Measurements from ENCODE around the gene TMEM167A. TPM values are rescaled to one million over a fixed set of nuclear protein-coding genes. Genes with fewer than 3 reads are reported as not detected.

TMEM167A gene
- total and polyA plus RNA-seq, 2 experiments from 2014 or later, result 179 to 267 TPM

GRCh38 chr5:83003791-83004190 is 73.4 kb downstream of the TMEM167A start:
- 0 out of 2 replicates have a peak overlapping the region, but pooled peaks have one; percentile 26 for H3K27ac Mint-ChIP-seq
- no peak overlapping the region for H3K4me3 Mint-ChIP-seq
- Histone ChIP-seq H3K4me3 (no peak overlapping the region), H4K20me1 (replicated peaks; ENCODE audit: insufficient read depth) (no peaks in the 10 kb centered on the region), H3K36me3 (ENCODE audit: insufficient read depth) (no peaks in the 10 kb centered on the region), H3F3A (replicated peaks; ENCODE audit: low read depth) (no peaks in the 10 kb centered on the region), H3K4me1 (ENCODE audit: insufficient read depth) (peaks cover 57% of the 10 kb centered on the region), H2AFZ (peak overlapping the region; percentile 79; the same call in 1 of the 2 replicates), H3K27me3 (ENCODE audit: insufficient read depth) (no peaks in the 10 kb centered on the region), H3K27ac (ENCODE audit: low read depth) (0 out of 2 replicates have a peak overlapping the region, but pooled peaks have one; percentile 6), H3K9me2 (ENCODE audit: insufficient read depth) (no peaks in the 10 kb centered on the region), H3K4me2 (peak overlapping the region; percentile 13; the same call in 1 of the 2 replicates), H3K79me2 (replicated peaks; ENCODE audit: insufficient read depth) (no peaks in the 10 kb centered on the region)
- H3K9me3 Mint-ChIP-seq, result no peaks in the 10 kb centered on the region
- no peaks in the 10 kb centered on the region for H3K36me3 Mint-ChIP-seq (ENCODE audit: low read depth)
- ATAC-seq (no peak), DNase-seq (ENCODE audit: low spot score) (no peak)
- H3K27me3 Mint-ChIP-seq (ENCODE audit: insufficient read depth, low read depth, poor library complexity), result peaks cover 1% of the 10 kb centered on the region
- no peak for TF ChIP-seq REST (IDR thresholded peaks at IDR 0.05; ENCODE audit: unreplicated experiment)
- no peak for TF ChIP-seq CREB1 (CRISPR knock-in tag; IDR thresholded peaks at IDR 0.05; ENCODE audit: low read depth)
- no peak for TF ChIP-seq POLR2AphosphoS5 (IDR thresholded peaks at IDR 0.05; ENCODE audit: low read depth)
- no peak for TF ChIP-seq STAT1 (IDR thresholded peaks at IDR 0.05; ENCODE audit: unreplicated experiment)
- TF ChIP-seq ZNF462 (CRISPR knock-in tag; IDR thresholded peaks at IDR 0.05), result no peak
- no peak for TF ChIP-seq JUNB (IDR thresholded peaks at IDR 0.05; ENCODE audit: unreplicated experiment)
- no peak for TF ChIP-seq ZNF331 (CRISPR knock-in tag; IDR thresholded peaks at IDR 0.05; ENCODE audit: low read depth)
- no peak for TF ChIP-seq ZNF114 (CRISPR knock-in tag; IDR thresholded peaks at IDR 0.05)
- TF ChIP-seq EZH2phosphoT487 (IDR thresholded peaks at IDR 0.05; ENCODE audit: unreplicated experiment), result no peak
- TF ChIP-seq ETS1 (IDR thresholded peaks at IDR 0.05), result no peak
- no peak for TF ChIP-seq EZH2 (IDR thresholded peaks at IDR 0.05; ENCODE audit: low read depth, unreplicated experiment)
- no peak for TF ChIP-seq NANOG (IDR thresholded peaks at IDR 0.05; ENCODE audit: borderline replicate concordance)
- TF ChIP-seq CTCF (conservative IDR thresholded peaks at IDR 0.05; ENCODE audit: low read depth in 2 of 2), result no peak
- peaks cover 68% of the 10 kb centered on the region for H3K4me1 Mint-ChIP-seq

Data from GM23338 (cell line).